ENCODE measurements around the gene LDHD.
"Not testable (repeated sequence)": the region's sequence is repeated elsewhere in the genome, so short reads cannot be mapped to it uniquely, and the experiment has no call there.

Gene LDHD

DNA sequence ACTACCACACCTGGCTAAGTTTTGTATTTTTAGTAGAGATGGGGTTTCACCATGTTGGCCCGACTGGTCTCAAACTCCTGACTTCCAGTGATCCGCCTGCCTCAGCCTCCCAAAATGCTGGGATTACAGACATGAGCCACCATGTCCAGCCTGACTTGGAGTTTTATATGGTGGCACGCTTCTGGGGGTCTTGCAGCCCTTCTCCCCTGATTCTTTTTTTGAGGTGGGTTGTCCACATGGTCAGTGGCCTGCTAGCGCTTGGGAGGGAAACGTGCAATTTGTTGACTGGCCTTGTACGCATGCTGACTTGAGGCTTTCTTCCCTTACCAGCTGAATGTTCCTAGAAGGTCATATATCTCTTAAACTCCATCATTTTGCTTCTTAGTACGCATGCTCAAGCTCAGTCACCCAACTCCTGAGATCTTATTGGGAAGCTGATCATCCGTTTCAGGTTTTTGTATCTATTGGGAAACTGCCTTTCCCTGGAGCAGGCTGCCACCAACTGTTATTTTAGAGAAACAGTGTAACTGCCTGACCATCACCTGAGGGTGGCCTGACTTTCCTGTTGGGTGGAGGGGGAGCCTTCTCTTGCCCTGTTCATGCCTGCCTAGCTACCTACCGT lies 13.7 kb upstream of the LDHD start:
- Histone ChIP-seq H3K4me1 (no peaks in the 10 kb centered on the region), H3K4me3 (no peak overlapping the region), H3K27me3 (no peaks in the 10 kb centered on the region), H3K27ac (no peak overlapping the region), H3K9me3 (peaks cover 0 to 5% (median 0%) of the 10 kb centered on the region in 3 donors), H3K36me3 (no peaks in the 10 kb centered on the region)
- no peak for DNase-seq
- TF ChIP-seq, protein P1, sequence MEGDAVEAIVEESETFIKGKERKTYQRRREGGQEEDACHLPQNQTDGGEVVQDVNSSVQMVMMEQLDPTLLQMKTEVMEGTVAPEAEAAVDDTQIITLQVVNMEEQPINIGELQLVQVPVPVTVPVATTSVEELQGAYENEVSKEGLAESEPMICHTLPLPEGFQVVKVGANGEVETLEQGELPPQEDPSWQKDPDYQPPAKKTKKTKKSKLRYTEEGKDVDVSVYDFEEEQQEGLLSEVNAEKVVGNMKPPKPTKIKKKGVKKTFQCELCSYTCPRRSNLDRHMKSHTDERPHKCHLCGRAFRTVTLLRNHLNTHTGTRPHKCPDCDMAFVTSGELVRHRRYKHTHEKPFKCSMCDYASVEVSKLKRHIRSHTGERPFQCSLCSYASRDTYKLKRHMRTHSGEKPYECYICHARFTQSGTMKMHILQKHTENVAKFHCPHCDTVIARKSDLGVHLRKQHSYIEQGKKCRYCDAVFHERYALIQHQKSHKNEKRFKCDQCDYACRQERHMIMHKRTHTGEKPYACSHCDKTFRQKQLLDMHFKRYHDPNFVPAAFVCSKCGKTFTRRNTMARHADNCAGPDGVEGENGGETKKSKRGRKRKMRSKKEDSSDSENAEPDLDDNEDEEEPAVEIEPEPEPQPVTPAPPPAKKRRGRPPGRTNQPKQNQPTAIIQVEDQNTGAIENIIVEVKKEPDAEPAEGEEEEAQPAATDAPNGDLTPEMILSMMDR (IDR thresholded peaks at IDR 0.05), result no peak
- intact Hi-C loops (cut with DNase I; ENCODE audit: low total_unique reads), result no loop called here

DNA sequence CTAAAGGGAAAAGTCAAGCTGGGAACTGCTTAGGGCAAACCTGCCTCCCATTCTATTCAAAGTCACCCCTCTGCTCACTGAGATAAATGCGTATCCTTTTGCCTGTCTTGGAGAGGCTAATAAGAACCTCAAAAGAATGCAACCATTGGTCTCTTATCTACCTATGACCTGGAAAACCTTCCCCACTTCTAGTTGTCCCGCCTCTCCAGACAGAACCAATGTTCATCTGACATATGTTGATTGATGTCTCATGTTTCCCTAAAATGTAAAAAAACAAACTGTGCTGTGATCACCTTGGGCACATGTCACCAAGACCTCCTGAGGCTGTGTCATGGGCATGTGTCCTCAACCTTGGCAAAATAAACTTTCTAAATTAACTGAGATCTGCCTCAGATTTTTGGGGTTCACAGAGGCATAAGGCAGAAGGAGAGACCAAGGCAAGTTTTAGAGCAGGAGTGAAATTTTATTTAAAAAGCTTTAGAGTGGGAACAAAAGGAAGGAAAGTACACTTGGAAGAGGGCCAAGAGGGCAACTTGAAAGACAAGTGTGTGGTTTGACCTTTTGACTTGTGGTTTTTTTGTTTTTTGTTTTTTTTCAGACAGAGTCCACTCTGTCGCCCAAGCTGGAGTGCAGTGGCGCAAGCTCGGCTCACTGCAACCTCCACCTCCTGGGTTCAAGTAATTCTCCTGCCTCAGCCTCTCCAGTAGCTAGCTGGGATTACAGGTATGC lies 13.0 kb upstream of the LDHD start:
- H3K27me3 ChIP-seq; intact Hi-C loops (cut with DNase I; ENCODE audit: low total_unique reads); H3K4me1 ChIP-seq; DNase-seq; H3K9me3 ChIP-seq; H3K27ac ChIP-seq; H3K4me3 ChIP-seq; H3K36me3 ChIP-seq: not testable (repeated sequence)

DNA sequence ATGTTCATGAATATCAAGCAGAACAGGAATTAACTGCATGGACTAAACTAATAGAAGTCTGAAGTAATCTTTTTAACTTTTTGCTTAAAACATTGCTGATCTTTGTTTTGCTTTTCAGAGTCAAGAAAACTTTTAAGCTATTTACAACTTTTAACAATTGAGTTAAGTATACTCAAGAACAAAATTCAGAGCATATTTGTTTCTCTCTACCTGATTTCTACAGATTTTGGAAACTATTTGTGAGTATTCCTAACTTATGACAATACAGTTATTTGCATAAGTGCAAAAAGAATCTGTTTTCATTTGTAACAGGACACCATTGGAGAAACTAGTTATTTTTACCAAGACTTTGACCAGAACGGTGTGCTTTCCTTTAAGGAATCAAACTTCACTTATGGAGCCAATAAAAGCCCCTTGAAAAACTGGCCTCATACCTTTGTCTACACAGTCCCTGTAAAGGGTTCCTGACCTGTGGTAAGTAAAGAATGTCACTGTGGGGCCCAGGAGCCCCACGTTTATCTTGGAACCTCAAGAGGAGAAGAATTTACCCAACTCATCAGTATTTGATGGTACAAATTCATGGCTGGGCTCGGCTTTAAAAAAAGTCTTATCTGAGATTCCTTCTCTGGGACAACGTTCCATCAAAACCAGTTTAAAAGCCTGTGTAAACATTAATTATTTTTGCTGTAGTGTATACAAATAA lies 11.3 kb upstream of the LDHD start:
- DNase-seq, result no peak
- Histone ChIP-seq H3K9me3 (peaks cover 0 to 5% (median under 1%) of the 10 kb centered on the region in 3 donors), H3K27ac (no peak overlapping the region), H3K27me3 (no peaks in the 10 kb centered on the region), H3K4me3 (no peak overlapping the region), H3K36me3 (no peaks in the 10 kb centered on the region), H3K4me1 (no peaks in the 10 kb centered on the region)
- intact Hi-C loops (cut with DNase I; ENCODE audit: low total_unique reads), result no loop called here
- TF ChIP-seq, protein P1 (IDR thresholded peaks at IDR 0.05), result no peak

DNA sequence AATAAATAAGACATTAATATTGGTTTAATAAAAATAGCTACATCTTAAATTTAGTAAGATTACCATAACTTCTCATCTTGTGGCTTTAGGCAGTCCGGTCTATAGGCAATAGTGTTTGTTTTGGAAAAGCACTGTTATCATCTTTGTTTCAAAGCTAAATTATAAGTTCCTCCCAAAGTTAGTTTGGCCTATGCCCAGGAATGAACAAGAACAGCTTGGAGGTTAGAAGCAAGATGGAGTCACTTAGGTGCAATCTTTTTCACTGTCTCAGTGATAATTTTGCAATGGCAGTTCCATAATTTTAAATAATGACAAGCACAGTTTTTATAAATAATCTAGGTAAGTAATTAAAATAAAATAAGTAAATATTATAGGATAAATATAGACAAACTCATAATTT lies 6.0 kb upstream of the LDHD start:
- intact Hi-C loops (cut with DNase I; ENCODE audit: low total_unique reads), result no loop called here
- H3K9me3 ChIP-seq, result peaks cover 0 to 19% (median 12%) of the 10 kb centered on the region in 3 donors

DNA sequence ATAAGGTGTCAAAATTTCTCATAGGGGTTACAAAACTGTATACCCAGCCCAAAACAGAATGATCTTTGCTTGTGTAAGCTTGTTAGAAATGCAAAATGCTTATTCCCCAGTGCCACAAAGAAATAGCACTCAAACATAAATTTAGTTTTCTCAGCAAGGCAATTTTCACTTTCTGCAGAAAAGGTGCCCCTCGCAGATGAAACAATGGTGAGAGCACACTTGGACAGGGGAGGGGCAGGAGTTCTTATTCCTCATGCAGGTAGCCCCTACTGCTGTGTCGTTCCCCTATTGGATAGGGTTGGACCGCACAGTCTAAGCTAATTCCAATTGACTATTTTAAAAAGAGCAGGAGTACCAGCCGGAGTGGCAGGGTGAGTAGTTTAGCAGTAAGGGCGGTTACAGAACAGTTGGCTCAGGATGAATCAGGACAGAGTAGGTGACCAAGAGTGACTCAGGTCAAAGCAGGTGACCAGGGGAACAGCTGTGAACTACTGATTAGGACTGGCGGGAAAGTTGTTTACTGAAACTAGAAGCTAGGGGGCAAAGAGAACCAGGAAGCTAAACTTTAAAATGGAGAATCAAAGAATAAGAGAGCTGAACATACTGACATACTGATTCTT lies 5.5 kb upstream of the LDHD start:
- H3K4me3 ChIP-seq, result no peak overlapping the region
- H3K36me3 ChIP-seq, result no peaks in the 10 kb centered on the region
- intact Hi-C loops (cut with DNase I; ENCODE audit: low total_unique reads), result no loop called here
- TF ChIP-seq, protein P1 (IDR thresholded peaks at IDR 0.05), result no peak
- peaks cover 0 to 19% (median 7%) of the 10 kb centered on the region in 3 donors for H3K9me3 ChIP-seq
- H3K27me3 ChIP-seq, result no peaks in the 10 kb centered on the region
- no peak overlapping the region for H3K27ac ChIP-seq
- no peak for DNase-seq
- H3K4me1 ChIP-seq, result peaks cover 0 to 1% (median 0%) of the 10 kb centered on the region in 4 donors

More for the DNA sequence above, 6.0 kb upstream of the LDHD start:
- Histone ChIP-seq H3K4me3 (no peak overlapping the region), H3K27me3 (no peaks in the 10 kb centered on the region), H3K4me1 (no peaks in the 10 kb centered on the region), H3K36me3 (no peaks in the 10 kb centered on the region), H3K27ac (no peak overlapping the region)
- no peak for DNase-seq
- TF ChIP-seq, protein P1 (IDR thresholded peaks at IDR 0.05), result no peak

Measured in tibial artery (tissue), 4 donors.